Choroid plexus epithelial cell (primary cell): ENCODE measurements around the gene GDNF.

Experiments used
- DNase-seq: peaks from one replicate; pipeline ENCODE4 v3.0.0-alpha.2; 2010; ENCODE audit warnings: low read depth
- H3K4me3 ChIP-seq: 2 replicates; pipeline ENCODE4 v1.5.1; 2011; ENCODE audit warnings: low read depth, mild to moderate bottlenecking, control low read depth, low read length, moderate library complexity
- TF ChIP-seq, protein P1 (sequence below): conservative IDR thresholded peaks from 2 replicates; pipeline ENCODE4 v1.5.1; 2011; ENCODE audit warnings: low read depth, mild to moderate bottlenecking, control low read depth, inconsistent platforms, low read length, moderate library complexity

Gene GDNF

GRCh38 chr5:37767961-37768360 is 71.9 kb downstream of the GDNF start:
- H3K4me3 ChIP-seq: no peak overlapping the region
- TF ChIP-seq, protein P1, sequence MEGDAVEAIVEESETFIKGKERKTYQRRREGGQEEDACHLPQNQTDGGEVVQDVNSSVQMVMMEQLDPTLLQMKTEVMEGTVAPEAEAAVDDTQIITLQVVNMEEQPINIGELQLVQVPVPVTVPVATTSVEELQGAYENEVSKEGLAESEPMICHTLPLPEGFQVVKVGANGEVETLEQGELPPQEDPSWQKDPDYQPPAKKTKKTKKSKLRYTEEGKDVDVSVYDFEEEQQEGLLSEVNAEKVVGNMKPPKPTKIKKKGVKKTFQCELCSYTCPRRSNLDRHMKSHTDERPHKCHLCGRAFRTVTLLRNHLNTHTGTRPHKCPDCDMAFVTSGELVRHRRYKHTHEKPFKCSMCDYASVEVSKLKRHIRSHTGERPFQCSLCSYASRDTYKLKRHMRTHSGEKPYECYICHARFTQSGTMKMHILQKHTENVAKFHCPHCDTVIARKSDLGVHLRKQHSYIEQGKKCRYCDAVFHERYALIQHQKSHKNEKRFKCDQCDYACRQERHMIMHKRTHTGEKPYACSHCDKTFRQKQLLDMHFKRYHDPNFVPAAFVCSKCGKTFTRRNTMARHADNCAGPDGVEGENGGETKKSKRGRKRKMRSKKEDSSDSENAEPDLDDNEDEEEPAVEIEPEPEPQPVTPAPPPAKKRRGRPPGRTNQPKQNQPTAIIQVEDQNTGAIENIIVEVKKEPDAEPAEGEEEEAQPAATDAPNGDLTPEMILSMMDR: no peak
- DNase-seq: no peak

GRCh38 chr5:37767251-37767650 is 72.6 kb downstream of the GDNF start:
- TF ChIP-seq, protein P1: no peak
- DNase-seq: no peak
- no peak overlapping the region for H3K4me3 ChIP-seq
